Naive thymus-derived CD8-positive, alpha-beta T cell (primary cell): ENCODE measurements around the gene GAS2L2. TPM values are rescaled to one million over a fixed set of nuclear protein-coding genes. Genes with fewer than 3 reads are reported as not detected.

ENCODE experiments used
- ATAC-seq, 2 donors: fragments of 150-1000 bp; cut with Tn5 transposase in 1 of 2; sonication (Bioruptor Pico), chemical (Tn5 transposase) in 1 of 2; 1 replicate in 1 of 2; 2 replicates in 1 of 2; pipeline ENCODE4 v1.10.0; 2021; ENCODE audit warnings: mild to moderate bottlenecking in 2 of 2, moderate library complexity in 2 of 2
- POLR2A ChIA-PET: fragments of 350-600 bp; sonication (Branson Sonifier 250); formaldehyde crosslinking; loops from one replicate; lab custom pipeline; 2021; ENCODE audit warnings: antibody characterized with exemption; lab: Charles Lee
- DNase-seq, 10 donors: peaks; one replicate each; pipeline versions ENCODE4 v3.0.0 to v3.0.0-alpha.2; 2020 to 2022
- H3K27ac Mint-ChIP-seq, 10 donors: one replicate each; pipeline ENCODE4 v1.8.0; 2020 to 2022; ENCODE audit warnings: mild to moderate bottlenecking in 10 of 10, mixed read lengths in 10 of 10, moderate library complexity in 4 of 10, inconsistent platforms in 1 of 10
- H3K27me3 Mint-ChIP-seq, 5 donors: one replicate each; pipeline ENCODE4 v1.8.0; 2021 to 2022; ENCODE audit warnings: mixed read lengths in 5 of 5
- H3K36me3 Mint-ChIP-seq, 3 donors: one replicate each; pipeline ENCODE4 v1.8.0; 2020 to 2022; ENCODE audit warnings: mixed read lengths in 3 of 3, mild to moderate bottlenecking in 2 of 3, inconsistent platforms in 1 of 3
- H3K4me1 Mint-ChIP-seq, 4 donors: one replicate each; pipeline ENCODE4 v1.8.0; 2021 to 2022; ENCODE audit warnings: mixed read lengths in 4 of 4
- H3K4me3 Mint-ChIP-seq, 10 donors: one replicate each; pipeline ENCODE4 v1.8.0; 2020 to 2022; ENCODE audit warnings: mild to moderate bottlenecking in 10 of 10, mixed read lengths in 10 of 10, moderate library complexity in 6 of 10, inconsistent platforms in 1 of 10
- H3K9me3 Mint-ChIP-seq, 9 donors: one replicate each; pipeline ENCODE4 v1.8.0; 2020 to 2022; ENCODE audit warnings: mixed read lengths in 9 of 9, mild to moderate bottlenecking in 3 of 9, inconsistent platforms in 1 of 9, moderate library complexity in 1 of 9
- polyA plus RNA-seq, 3 donors: library from polyadenylated mRNA; unstranded; fragments of 300-500 nt; fragmentation: Illumina TruSeq; gene quantifications; one replicate each; pipeline ENCODE4 v1.2.3, GENCODE V29; 2021
- total RNA-seq, 8 experiments: library from RNA in 2 of 8; stranded (reverse) in 2 of 8; gene quantifications; one replicate each; pipeline ENCODE4 v1.2.3 and lab custom pipeline; 2021 to 2026

GAS2L2 gene
- total and polyA plus RNA-seq, 5 experiments from 2014 or later = 0.33 to 0.36 TPM; not detected in 3

DNA sequence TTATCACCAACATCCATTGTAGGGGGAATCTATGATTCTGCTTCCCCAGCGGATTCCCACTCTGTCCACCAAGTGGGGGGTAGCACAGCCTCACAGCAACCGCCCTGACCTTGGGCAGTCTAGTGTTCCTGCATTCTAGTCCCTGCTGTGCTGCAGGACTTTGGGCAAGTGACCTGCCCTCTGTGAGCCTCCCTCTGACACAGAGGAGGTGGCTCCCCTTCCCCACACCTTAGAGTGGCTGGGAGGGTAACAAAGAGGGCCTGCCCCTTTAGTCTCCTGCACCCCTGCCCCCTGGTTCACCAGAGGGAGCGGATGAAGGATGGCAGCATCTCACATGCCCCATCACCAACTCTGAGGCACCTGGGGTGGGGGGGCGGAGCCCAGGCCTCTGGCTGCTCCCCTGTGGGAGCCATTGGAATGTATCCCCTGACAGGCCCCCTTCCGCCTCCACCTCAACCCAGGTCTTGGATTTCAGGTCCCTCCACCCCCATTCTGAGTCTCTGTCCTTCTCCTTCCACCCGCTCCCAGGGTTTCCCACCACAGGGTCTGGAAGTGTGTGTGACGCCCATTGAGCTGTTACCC is 10.1 kb downstream of the GAS2L2 start:
- Mint-ChIP-seq H3K27me3 (peaks cover 11 to 46% (median 28%) of the 10 kb centered on the region in 5 donors), H3K4me3 (no peak overlapping the region), H3K36me3 (no peaks in the 10 kb centered on the region), H3K4me1 (peaks cover 6 to 11% (median 9%) of the 10 kb centered on the region in 4 donors), H3K27ac (no peak overlapping the region), H3K9me3 (no peaks in the 10 kb centered on the region)
- ATAC-seq = no peak
- peak in 1 of 10 donors; percentile 8 for DNase-seq
- POLR2A ChIA-PET = no interaction called here

GRCh38 chr17:35742496-35742895 is 10.5 kb downstream of the GAS2L2 start:
- Mint-ChIP-seq H3K9me3 (no peaks in the 10 kb centered on the region), H3K4me1 (peaks cover 6 to 10% (median 9%) of the 10 kb centered on the region in 4 donors)
- POLR2A ChIA-PET = no interaction called here

DNA sequence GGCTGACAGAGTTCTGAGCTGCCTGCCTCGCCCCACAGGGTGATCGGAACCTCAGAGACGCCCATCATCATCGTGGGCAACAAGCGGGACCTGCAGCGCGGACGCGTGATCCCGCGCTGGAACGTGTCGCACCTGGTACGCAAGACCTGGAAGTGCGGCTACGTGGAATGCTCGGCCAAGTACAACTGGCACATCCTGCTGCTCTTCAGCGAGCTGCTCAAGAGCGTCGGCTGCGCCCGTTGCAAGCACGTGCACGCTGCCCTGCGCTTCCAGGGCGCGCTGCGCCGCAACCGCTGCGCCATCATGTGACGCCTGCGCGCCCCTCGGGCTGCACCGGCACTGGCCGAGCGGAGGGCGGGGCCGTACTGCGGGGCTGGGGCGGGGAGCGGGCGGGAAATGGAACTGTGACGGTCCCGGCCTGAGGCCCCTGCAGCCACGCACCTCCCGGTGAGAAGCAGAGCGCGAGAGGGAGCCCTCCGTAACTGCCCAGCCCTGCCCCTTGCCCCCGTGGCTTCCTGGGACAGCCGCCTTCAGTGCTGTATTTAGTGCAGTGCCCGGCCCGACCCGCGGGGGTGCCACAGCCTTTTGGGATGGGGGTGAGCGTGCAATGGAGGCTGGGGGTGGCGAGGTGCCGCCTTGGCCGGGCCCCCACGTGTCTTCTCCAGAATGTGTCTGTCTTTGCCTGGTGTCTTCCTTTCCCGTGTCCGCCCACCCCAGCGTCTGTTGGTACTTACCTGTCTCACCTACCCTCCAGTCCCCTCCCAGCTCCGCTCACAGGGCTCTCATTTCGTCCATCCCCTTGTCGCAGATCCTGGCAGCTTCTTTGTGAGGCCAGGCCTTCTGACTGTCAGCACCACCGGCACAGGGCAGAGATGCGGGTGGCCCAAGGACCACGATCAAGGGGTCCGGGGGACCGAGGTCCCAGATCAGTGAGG is 11.8 kb downstream of the GAS2L2 start:
- H3K36me3 Mint-ChIP-seq = no peaks in the 10 kb centered on the region
- peak overlapping the region in 1 of 10 donors; percentile 18 for H3K27ac Mint-ChIP-seq
- POLR2A ChIA-PET = no interaction called here
- H3K9me3 Mint-ChIP-seq = no peaks in the 10 kb centered on the region
- peaks cover 6 to 10% (median 8%) of the 10 kb centered on the region in 4 donors for H3K4me1 Mint-ChIP-seq
- peak overlapping the region; percentile 22 to 82 (median 69) for H3K4me3 Mint-ChIP-seq
- DNase-seq (peak in 3 of 10 donors; percentile 22 to 59 (median 29)), ATAC-seq (peak; percentile 73 to 82)
- peaks cover 8 to 41% (median 26%) of the 10 kb centered on the region in 5 donors for H3K27me3 Mint-ChIP-seq

More at GRCh38 chr17:35742496-35742895, 10.5 kb downstream of the GAS2L2 start:
- DNase-seq (no peak), ATAC-seq (no peak)
- Mint-ChIP-seq H3K27me3 (peaks cover 10 to 43% (median 28%) of the 10 kb centered on the region in 5 donors), H3K27ac (no peak overlapping the region), H3K36me3 (no peaks in the 10 kb centered on the region), H3K4me3 (peak overlapping the region in 2 of 10 donors; percentile 47 to 74)

GRCh38 chr17:35740216-35740615 is 12.8 kb downstream of the GAS2L2 start:
- Mint-ChIP-seq H3K27me3 (peaks cover 8 to 41% (median 26%) of the 10 kb centered on the region in 5 donors), H3K4me1 (peaks cover 6 to 10% (median 8%) of the 10 kb centered on the region in 4 donors), H3K27ac (no peak overlapping the region), H3K36me3 (no peaks in the 10 kb centered on the region), H3K9me3 (no peaks in the 10 kb centered on the region), H3K4me3 (peak overlapping the region in 2 of 10 donors; percentile 64 to 74)
- POLR2A ChIA-PET = no interaction called here
- DNase-seq (no peak), ATAC-seq (no peak)

- Mint-ChIP-seq H3K27me3 (peaks cover 6 to 33% (median 16%) of the 10 kb centered on the region in 5 donors), H3K9me3 (no peaks in the 10 kb centered on the region), H3K4me3 (no peak overlapping the region), H3K36me3 (no peaks in the 10 kb centered on the region), H3K27ac (no peak overlapping the region), H3K4me1 (peaks cover 8 to 10% (median 9%) of the 10 kb centered on the region in 4 donors)
- DNase-seq = no peak
- no peak for ATAC-seq
- POLR2A ChIA-PET = no interaction called here
Observed at GRCh38 chr17:35738519-35739133, 14.4 kb downstream of the GAS2L2 start.

DNA sequence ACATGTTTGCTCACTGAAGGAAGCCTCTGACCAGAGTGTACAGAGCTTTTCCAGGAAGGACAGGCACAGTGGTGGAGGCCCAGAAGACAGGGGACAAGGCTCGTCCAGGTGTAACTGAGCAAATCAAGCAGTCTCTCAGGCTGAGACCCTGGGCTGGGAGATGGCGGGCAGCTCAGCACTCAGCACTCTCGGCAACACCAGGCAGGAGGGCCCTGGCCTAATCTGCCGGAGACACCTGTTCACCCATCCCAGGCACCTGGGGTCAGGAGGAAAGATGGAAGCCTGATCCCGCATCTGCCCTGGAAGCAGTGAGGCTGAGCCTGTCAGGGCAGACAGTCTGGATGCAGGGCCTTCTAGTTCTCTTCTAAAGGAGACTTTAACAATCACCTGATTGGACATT is 16.8 kb downstream of the GAS2L2 start:
- H3K27ac Mint-ChIP-seq = peak overlapping the region in 1 of 10 donors; percentile 35
- ATAC-seq = no peak
- H3K27me3 Mint-ChIP-seq = peaks cover 0 to 12% (median 3%) of the 10 kb centered on the region in 5 donors
- POLR2A ChIA-PET = interaction anchor here (0.6 kb wide), 1 partner anchor 77 kb away, joined by 3 read pairs; no protein-coding TSS in a partner anchor
- H3K4me1 Mint-ChIP-seq = peaks cover 1 to 13% (median 7%) of the 10 kb centered on the region in 4 donors
- no peak overlapping the region for H3K4me3 Mint-ChIP-seq
- DNase-seq = peak in 1 of 10 donors; percentile 36
- no peaks in the 10 kb centered on the region for H3K36me3 Mint-ChIP-seq
- H3K9me3 Mint-ChIP-seq = no peaks in the 10 kb centered on the region

GRCh38 chr17:35735036-35735805 is 17.8 kb downstream of the GAS2L2 start:
- peak in 1 of 10 donors; percentile 23 for DNase-seq
- Mint-ChIP-seq H3K27me3 (peaks cover 0 to 9% (median 0%) of the 10 kb centered on the region in 5 donors), H3K36me3 (no peaks in the 10 kb centered on the region), H3K4me3 (no peak overlapping the region), H3K9me3 (no peaks in the 10 kb centered on the region), H3K27ac (peak overlapping the region in 1 of 10 donors; percentile 18), H3K4me1 (peaks cover 12 to 20% (median 15%) of the 10 kb centered on the region in 4 donors)
- POLR2A ChIA-PET = interaction anchor here (0.6 kb wide), 1 partner anchor 78 kb away, joined by 3 read pairs; no protein-coding TSS in a partner anchor
- ATAC-seq = no peak

GRCh38 chr17:35734396-35734795 is 18.6 kb downstream of the GAS2L2 start:
- POLR2A ChIA-PET = no interaction called here
- no peak overlapping the region for H3K4me3 Mint-ChIP-seq
- H3K4me1 Mint-ChIP-seq = peaks cover 12 to 28% (median 21%) of the 10 kb centered on the region in 4 donors
- no peak for ATAC-seq
- no peaks in the 10 kb centered on the region for H3K36me3 Mint-ChIP-seq
- peaks cover 0 to 2% (median 0%) of the 10 kb centered on the region in 5 donors for H3K27me3 Mint-ChIP-seq
- peak overlapping the region in 1 of 10 donors; percentile 12 for H3K27ac Mint-ChIP-seq
- no peaks in the 10 kb centered on the region for H3K9me3 Mint-ChIP-seq
- peak in 1 of 10 donors; percentile 26 for DNase-seq

GRCh38 chr17:35733366-35733765 is 19.7 kb downstream of the GAS2L2 start:
- Mint-ChIP-seq H3K36me3 (no peaks in the 10 kb centered on the region), H3K9me3 (no peaks in the 10 kb centered on the region), H3K4me3 (peak overlapping the region in 6 of 10 donors; percentile 24 to 80 (median 78)), H3K27ac (peak overlapping the region in 2 of 10 donors; percentile 9 to 21), H3K27me3 (peaks cover 0 to 2% (median 0%) of the 10 kb centered on the region in 5 donors), H3K4me1 (peaks cover 12 to 31% (median 21%) of the 10 kb centered on the region in 4 donors)
- ATAC-seq = no peak
- POLR2A ChIA-PET = no interaction called here
- no peak for DNase-seq

GRCh38 chr17:35732806-35733136 is 20.3 kb downstream of the GAS2L2 start:
- Mint-ChIP-seq H3K27me3 (peaks cover 0 to 2% (median 0%) of the 10 kb centered on the region in 5 donors), H3K4me3 (peak overlapping the region; percentile 67 to 86 (median 77)), H3K4me1 (peaks cover 13 to 31% (median 21%) of the 10 kb centered on the region in 4 donors), H3K36me3 (no peaks in the 10 kb centered on the region), H3K9me3 (no peaks in the 10 kb centered on the region), H3K27ac (peak overlapping the region in 4 of 10 donors; percentile 21 to 58 (median 48))
- DNase-seq = no peak
- no peak for ATAC-seq
- POLR2A ChIA-PET = interaction anchor here (1.6 kb wide), 1 partner anchor 15 kb away, joined by 5 read pairs; no protein-coding TSS in a partner anchor

DNA sequence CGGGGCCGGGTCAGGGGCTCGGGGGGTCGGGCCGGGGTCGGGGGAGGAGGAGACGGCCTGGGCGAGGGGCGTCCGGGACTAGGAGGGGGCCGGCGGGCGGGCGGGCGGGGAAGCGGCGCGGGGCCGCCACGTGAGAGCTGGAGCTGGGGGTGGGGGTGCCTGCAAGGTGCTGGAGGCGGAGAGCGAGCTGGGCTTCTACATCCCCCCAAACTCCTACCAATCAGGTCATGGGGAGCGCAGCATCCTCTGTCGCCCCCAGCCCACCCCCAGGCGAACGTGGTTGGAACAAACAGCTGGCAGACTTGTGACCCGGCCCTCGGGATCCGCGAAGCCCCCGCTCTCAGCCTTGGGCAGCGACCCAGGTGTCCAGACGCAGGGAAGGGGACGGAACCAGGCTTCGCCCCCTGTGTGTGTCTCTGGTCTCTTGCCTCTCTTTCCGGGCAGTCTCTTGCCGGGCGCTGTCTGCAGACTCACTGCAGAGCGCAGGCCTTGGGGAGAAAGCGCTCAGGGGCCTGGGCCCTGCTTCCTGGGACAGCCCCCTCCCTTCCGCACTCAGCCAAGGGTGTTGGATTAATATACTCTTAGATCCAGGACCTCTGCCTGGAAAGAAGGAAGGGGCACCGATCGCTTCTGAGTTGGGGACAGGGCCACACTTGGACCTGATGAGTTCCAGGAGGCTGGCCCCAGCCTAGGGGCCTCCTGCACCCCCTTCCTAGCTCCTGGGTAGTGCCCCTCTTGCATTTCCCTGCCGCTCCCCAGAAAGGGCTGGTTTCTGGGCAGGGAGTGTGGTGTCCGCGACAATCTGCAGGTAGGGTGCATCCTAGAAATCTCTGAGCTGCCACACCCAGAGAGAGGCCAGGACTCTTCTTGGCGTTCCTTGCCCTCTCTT is 20.9 kb downstream of the GAS2L2 start:
- Mint-ChIP-seq H3K27me3 (peaks cover 0 to 2% (median 0%) of the 10 kb centered on the region in 5 donors), H3K36me3 (peaks cover 0 to 5% (median 0%) of the 10 kb centered on the region in 3 donors), H3K27ac (peak overlapping the region in 4 of 10 donors; percentile 36 to 83 (median 74)), H3K4me1 (peaks cover 15 to 31% (median 21%) of the 10 kb centered on the region in 4 donors), H3K4me3 (peak overlapping the region; percentile 67 to 86 (median 77)), H3K9me3 (no peaks in the 10 kb centered on the region)
- ATAC-seq (peak; percentile 38 to 50), DNase-seq (peak in 1 of 10 donors; percentile 45)
- POLR2A ChIA-PET = interaction anchor here (0.7 to 1.6 kb wide), 3 partner anchors 9 to 212 kb away, joined by 3 to 5 read pairs (median 4); no protein-coding TSS in a partner anchor
